HepG2 (cell line): ENCODE measurements around the gene CCDC175. TPM values are rescaled to one million over a fixed set of nuclear protein-coding genes. Genes with fewer than 3 reads are reported as not detected.

Experiments
- ATAC-seq: fragments of 200-7000 bp; cut with Tn5 transposase; 3 replicates; pipeline ENCODE4 v1.9.1; 2020; ENCODE audit warnings: mild to moderate bottlenecking, moderate library complexity
- BruUV-seq: library from RNA; stranded (reverse); fragments of 400-500 nt; replicated peaks from 2 replicates; lab custom pipeline; 2021; lab: Mats Ljungman, UMichigan
- CTCF ChIA-PET: fragments of 300-600 bp; formaldehyde crosslinking; extraction: SDS; loops from one replicate; lab custom pipeline; 2021; ENCODE audit warnings: low total read pairs, inconsistent platforms, low intra/inter-chr PET ratio; lab: Yijun Ruan, JAX
- POLR2A ChIA-PET: fragments of 350-600 bp; sonication (Branson Sonifier 250); formaldehyde crosslinking; loops from one replicate; lab custom pipeline; 2020; ENCODE audit warnings: antibody characterized with exemption, inconsistent platforms; lab: Yijun Ruan, JAX
- DNase-seq: peaks from one replicate; pipeline ENCODE4 v3.0.0-alpha.2; 2015; ENCODE audit warnings: low spot score
- FAIRE-seq: peaks from 3 replicates; lab custom pipeline; 2011; peaks lifted over from hg19 to GRCh38; lab: Jason Lieb, UNC
- H2AFZ ChIP-seq: one replicate; pipeline ENCODE4 v1.6.1; 2011; ENCODE audit warnings: low read length, inconsistent platforms
- H3K27ac ChIP-seq: fragments of 300-600 bp; 3 replicates; pipeline ENCODE4 v1.8.0; 2011; ENCODE audit warnings: mixed run types, mild to moderate bottlenecking, mixed read lengths, low read length, inconsistent platforms; ENCODE audit not compliant: insufficient read depth; ENCODE audit errors: extremely low read length
- H3K27me3 ChIP-seq, 2 experiments: fragments of 200-600 bp in 1 of 2; 2 replicates in 1 of 2; 3 replicates in 1 of 2; pipeline versions ENCODE4 v1.6.0 to v1.8.0; 2011; ENCODE audit warnings: low read length in 2 of 2, mild to moderate bottlenecking in 2 of 2, moderate library complexity in 2 of 2, inconsistent platforms in 1 of 2; ENCODE audit not compliant: insufficient read depth in 2 of 2, control insufficient read depth in 1 of 2
- H3K36me3 ChIP-seq, 2 experiments: fragments of 200-600 bp in 1 of 2; replicated peaks in 1 of 2; 2 replicates in 1 of 2; 3 replicates in 1 of 2; pipeline versions ENCODE4 v1.5.1 to v1.8.0; 2011; ENCODE audit warnings: low read length in 2 of 2, inconsistent platforms in 1 of 2; ENCODE audit not compliant: insufficient read depth in 2 of 2, control insufficient read depth in 1 of 2
- H3K4me1 ChIP-seq: 2 replicates; pipeline ENCODE4 v1.5.1; 2012; ENCODE audit warnings: low read length, inconsistent platforms; ENCODE audit not compliant: insufficient read depth
- H3K4me2 ChIP-seq: 2 replicates; pipeline ENCODE4 v1.6.0; 2011; ENCODE audit warnings: low read depth, low read length, inconsistent platforms
- H3K4me3 ChIP-seq, 3 experiments: fragments of 200-600 bp in 1 of 3; sonication (generic), shearing (Covaris generic) in 1 of 3; replicated peaks in 1 of 3; 2 replicates each; pipeline ENCODE4 v1.5.1; 2011 to 2016; ENCODE audit warnings: low read length in 3 of 3, inconsistent platforms in 2 of 3, low read depth in 2 of 3, mild to moderate bottlenecking in 2 of 3, control low read depth in 1 of 3, mixed read lengths in 1 of 3; ENCODE audit not compliant: insufficient read depth in 1 of 3
- H3K79me2 ChIP-seq: one replicate; pipeline ENCODE4 v1.6.1; 2011; ENCODE audit warnings: low read length, inconsistent platforms; ENCODE audit not compliant: insufficient read depth
- H3K9ac ChIP-seq: 2 replicates; pipeline ENCODE4 v1.6.0; 2011; ENCODE audit warnings: mild to moderate bottlenecking, low read depth, low read length, inconsistent platforms; ENCODE audit not compliant: insufficient read depth
- H3K9me3 ChIP-seq: 2 replicates; pipeline ENCODE4 v1.5.1; 2012; ENCODE audit warnings: mild to moderate bottlenecking, low read length
- H4K20me1 ChIP-seq: 2 replicates; pipeline ENCODE4 v1.6.0; 2011; ENCODE audit warnings: inconsistent platforms, mild to moderate bottlenecking, low read length, moderate library complexity; ENCODE audit not compliant: insufficient read depth
- ADNP ChIP-seq: sonication (generic); formaldehyde crosslinking; IDR thresholded peaks from 2 replicates; pipeline ENCODE4 v1.4.0; 2020; ENCODE audit warnings: missing genetic modification reagents
- ATF6 ChIP-seq: sonication (generic); formaldehyde crosslinking; conservative IDR thresholded peaks from 2 replicates; pipeline ENCODE4 v1.4.0; 2020; ENCODE audit warnings: missing genetic modification reagents
- CREB1 ChIP-seq, 2 experiments: fragments of 450-650 bp in 1 of 2; IDR thresholded peaks; 2 replicates each; pipeline ENCODE4 v1.6.1; 2016 to 2017; ENCODE audit warnings: control low read depth in 1 of 2, mild to moderate bottlenecking in 1 of 2, missing compliant biosample characterization in 1 of 2, missing genetic modification characterization in 1 of 2
- ERF ChIP-seq: IDR thresholded peaks from 2 replicates; pipeline ENCODE4 v1.6.1; 2018; ENCODE audit warnings: missing biosample characterization, missing genetic modification reagents
- HINFP ChIP-seq: sonication (generic); formaldehyde crosslinking; IDR thresholded peaks from 2 replicates; pipeline ENCODE4 v1.4.0; 2020; ENCODE audit warnings: low read depth, mild to moderate bottlenecking, missing genetic modification reagents
- HMG20A ChIP-seq: IDR thresholded peaks from 2 replicates; pipeline ENCODE4 v1.6.1; 2016; ENCODE audit warnings: borderline replicate concordance
- IKZF4 ChIP-seq: sonication (generic); formaldehyde crosslinking; IDR thresholded peaks from 2 replicates; pipeline ENCODE4 v1.5.1; 2020; ENCODE audit warnings: borderline replicate concordance, mild to moderate bottlenecking, low read depth, missing genetic modification reagents; ENCODE audit errors: not compliant biosample characterization
- IRF9 ChIP-seq: sonication (generic); formaldehyde crosslinking; IDR thresholded peaks from 2 replicates; pipeline ENCODE4 v1.8.0; 2022; ENCODE audit warnings: missing genetic modification reagents, mild to moderate bottlenecking, borderline replicate concordance
- MZF1 ChIP-seq: sonication (generic); formaldehyde crosslinking; IDR thresholded peaks from 2 replicates; pipeline ENCODE4 v1.8.1; 2023; ENCODE audit warnings: mild to moderate bottlenecking, missing genetic modification reagents, borderline replicate concordance
- NAIF1 ChIP-seq: sonication (generic); formaldehyde crosslinking; IDR thresholded peaks from 2 replicates; pipeline ENCODE4 v1.5.0; 2020; ENCODE audit warnings: mild to moderate bottlenecking, missing genetic modification reagents, borderline replicate concordance
- ZMYM4 ChIP-seq: sonication (generic); formaldehyde crosslinking; IDR thresholded peaks from 2 replicates; pipeline ENCODE4 v1.8.1; 2023; ENCODE audit warnings: mild to moderate bottlenecking, missing genetic modification reagents
- ZNF383 ChIP-seq: sonication (generic); formaldehyde crosslinking; IDR thresholded peaks from 2 replicates; pipeline ENCODE4 v1.4.0; 2020; ENCODE audit warnings: missing genetic modification reagents, mild to moderate bottlenecking, borderline replicate concordance
- ZNF549 ChIP-seq: sonication (generic); formaldehyde crosslinking; IDR thresholded peaks from 2 replicates; pipeline ENCODE4 v1.5.0; 2020; ENCODE audit warnings: missing genetic modification reagents
- ZNF850 ChIP-seq: sonication (generic); formaldehyde crosslinking; conservative IDR thresholded peaks from 2 replicates; pipeline ENCODE4 v1.9.0; 2021; ENCODE audit warnings: mild to moderate bottlenecking, missing genetic modification reagents
- WGBS: methylation state at CpG from one replicate; pipeline ENCODE4 v1.1.6; 2017; ENCODE audit warnings: low lambda C conversion rate; 5-methylcytosine and 5-hydroxymethylcytosine counted together
- in situ Hi-C: cut with HindIII; loops from 2 replicates; pipeline ENCODE4 v1.10.0; 2017; ENCODE audit warnings: low pct_unique_long_range_greater_than_20kb; ENCODE audit not compliant: extremely low pct_ligation_motif_present
- intact Hi-C: fragments of 100-400 bp; cut with micrococcal nuclease; formaldehyde crosslinking; loops from one replicate; pipeline ENCODE4 v1.10.0; 2022; ENCODE audit not compliant: unreplicated experiment
- polyA plus RNA-seq, 8 experiments: library from polyadenylated mRNA; depleted of rRNA in 3 of 8; stranded (reverse) in 7 of 8; unstranded in 1 of 8; fragments of >200 nt; fragmentation: Illumina TruSeq in 4 of 8; extraction: Trizol in 4 of 8; gene quantifications; 2 replicates each; pipeline versions ENCODE4 v1.2.1 to v1.2.3, GENCODE V29; 2011 to 2016; ENCODE audit warnings: low read depth in 4 of 8, missing spikeins in 1 of 8, mixed read lengths in 1 of 8; ENCODE audit not compliant: insufficient read depth in 1 of 8
- total RNA-seq, 5 experiments: library from RNA; depleted of rRNA; stranded (reverse); fragments of >200 nt; fragmentation: Illumina TruSeq; extraction: Trizol; gene quantifications; 2 replicates each; pipeline ENCODE4 v1.2.3, GENCODE V29; 2016; ENCODE audit warnings: low read depth in 1 of 5

The CCDC175 gene
- total and polyA plus RNA-seq, 2 of the 13 experiments (the other 11 are each of a cell fraction or from before 2014, with no cell fraction given), result not detected

GRCh38 chr14:59529189-59529588 lies 47.4 kb downstream of the CCDC175 start:
- H3K9ac ChIP-seq, result no peak overlapping the region
- no TSS peak for BruUV-seq
- POLR2A ChIA-PET, result no interaction called here

GRCh38 chr14:59520224-59520623 lies 56.4 kb downstream of the CCDC175 start:
- no peak for ATAC-seq

More at GRCh38 chr14:59529189-59529588, 47.4 kb downstream of the CCDC175 start:
- Histone ChIP-seq H2AFZ (no peak overlapping the region), H3K79me2 (no peaks in the 10 kb centered on the region), H3K27ac (no peak overlapping the region), H3K27me3 (no peaks in the 10 kb centered on the region), H3K4me2 (no peak overlapping the region), H3K36me3 (no peaks in the 10 kb centered on the region), H3K4me3 (no peak overlapping the region), H4K20me1 (no peaks in the 10 kb centered on the region), H3K4me1 (no peaks in the 10 kb centered on the region), H3K9me3 (no peaks in the 10 kb centered on the region)
- no peak for FAIRE-seq
- no peak for TF ChIP-seq ZNF850
- TF ChIP-seq CREB1 (IDR thresholded peaks at IDR 0.05), result no peak
- no peak for TF ChIP-seq CREB1 (CRISPR knock-in tag; IDR thresholded peaks at IDR 0.05)
- TF ChIP-seq IKZF4 (CRISPR knock-in tag), result no peak
- no peak for TF ChIP-seq MZF1
- 15% methylated on average over 2 of the region's 2 CpGs for WGBS
- in situ Hi-C loops, result no loop called here
- no peak for ATAC-seq
- intact Hi-C loops, result no loop called here
- CTCF ChIA-PET, result no interaction called here
- DNase-seq, result no peak

More at GRCh38 chr14:59520224-59520623, 56.4 kb downstream of the CCDC175 start:
- ChIA-PET POLR2A (no interaction called here), CTCF (no interaction called here)
- no peaks in the 10 kb centered on the region for H3K9me3 ChIP-seq
- intact Hi-C loops (no loop called here), in situ Hi-C loops (loop anchor here (25.0 kb wide), 1 partner anchor 667 kb away; no protein-coding TSS in a partner anchor)
- no peak for DNase-seq
- no peaks in the 10 kb centered on the region for H3K79me2 ChIP-seq
- BruUV-seq, result no TSS peak
- H3K27me3 ChIP-seq, result no peaks in the 10 kb centered on the region
- TF ChIP-seq ZNF549 (CRISPR knock-in tag), result no peak
- no peak for TF ChIP-seq ADNP
- TF ChIP-seq ZNF383 (CRISPR knock-in tag), result no peak
- no peak for TF ChIP-seq NAIF1 (CRISPR knock-in tag)
- no peak for TF ChIP-seq IRF9 (CRISPR knock-in tag)
- TF ChIP-seq ATF6, result no peak
- no peak for TF ChIP-seq HMG20A (CRISPR knock-in tag)
- TF ChIP-seq ERF (CRISPR knock-in tag), result no peak
- no peak for TF ChIP-seq HINFP (CRISPR knock-in tag)
- TF ChIP-seq ZMYM4 (CRISPR knock-in tag), result no peak
- H3K4me1 ChIP-seq, result no peaks in the 10 kb centered on the region
- no peaks in the 10 kb centered on the region for H3K36me3 ChIP-seq
- H2AFZ ChIP-seq, result no peak overlapping the region
- H4K20me1 ChIP-seq, result no peaks in the 10 kb centered on the region
- no peak overlapping the region for H3K4me3 ChIP-seq
- no peak overlapping the region for H3K4me2 ChIP-seq
- WGBS, result 2% methylated on average over 3 of the region's 3 CpGs
- no peak for FAIRE-seq
- H3K27ac ChIP-seq, result no peak overlapping the region
- no peak overlapping the region for H3K9ac ChIP-seq
